Raji (cell line): ENCODE measurements around the gene LLGL2.

Experiments
- POLR2A ChIP-seq: IDR thresholded peaks from 2 replicates; pipeline ENCODE4 v1.6.1; 2011; ENCODE audit warnings: low read depth, low read length, control low read depth; ENCODE audit not compliant: insufficient read depth

Gene LLGL2

GRCh38 chr17:75572713-75573539 lies 47.4 kb downstream of the LLGL2 start:
- TF ChIP-seq POLR2A: no peak

- TF ChIP-seq POLR2A: no peak
Observed at GRCh38 chr17:75573540-75573957, 48.1 kb downstream of the LLGL2 start.

- TF ChIP-seq POLR2A: no peak
Observed at GRCh38 chr17:75573994-75574393, 48.5 kb downstream of the LLGL2 start.

GRCh38 chr17:75574404-75575036 lies 49.0 kb downstream of the LLGL2 start:
- TF ChIP-seq POLR2A: no peak

GRCh38 chr17:75575197-75575596 lies 49.7 kb downstream of the LLGL2 start:
- no peak for TF ChIP-seq POLR2A

- TF ChIP-seq POLR2A: no peak
Observed at GRCh38 chr17:75575728-75576127, 50.2 kb downstream of the LLGL2 start.

GRCh38 chr17:75576661-75577060 lies 51.2 kb downstream of the LLGL2 start:
- no peak for TF ChIP-seq POLR2A

- TF ChIP-seq POLR2A: no peak
Observed at GRCh38 chr17:75584849-75585175, 59.3 kb downstream of the LLGL2 start.

- no peak for TF ChIP-seq POLR2A
Observed at GRCh38 chr17:75587675-75588595, 62.4 kb downstream of the LLGL2 start, which contains the start of gene MYO15B. TSS of gene MYO15B (plus strand) at chr17:75587800. CDS start at chr17:75588058, 258 bp downstream.

- no peak for TF ChIP-seq POLR2A
Observed at GRCh38 chr17:75588596-75589011, 63.1 kb downstream of the LLGL2 start.

- no peak for TF ChIP-seq POLR2A
Observed at GRCh38 chr17:75589012-75589918, 63.8 kb downstream of the LLGL2 start.

GRCh38 chr17:75589919-75590303 lies 64.4 kb downstream of the LLGL2 start:
- TF ChIP-seq POLR2A: no peak

GRCh38 chr17:75590314-75590761 lies 64.8 kb downstream of the LLGL2 start:
- TF ChIP-seq POLR2A: no peak
